ENCODE results near the gene SLC16A12. TPM values are rescaled to one million over a fixed set of nuclear protein-coding genes. Genes with fewer than 3 reads are reported as not detected.

Gene SLC16A12
- polyA plus RNA-seq, 1 donor (not counting 4 experiments of a cell fraction or from before 2014, with no cell fraction given) = 0.10 TPM

DNA sequence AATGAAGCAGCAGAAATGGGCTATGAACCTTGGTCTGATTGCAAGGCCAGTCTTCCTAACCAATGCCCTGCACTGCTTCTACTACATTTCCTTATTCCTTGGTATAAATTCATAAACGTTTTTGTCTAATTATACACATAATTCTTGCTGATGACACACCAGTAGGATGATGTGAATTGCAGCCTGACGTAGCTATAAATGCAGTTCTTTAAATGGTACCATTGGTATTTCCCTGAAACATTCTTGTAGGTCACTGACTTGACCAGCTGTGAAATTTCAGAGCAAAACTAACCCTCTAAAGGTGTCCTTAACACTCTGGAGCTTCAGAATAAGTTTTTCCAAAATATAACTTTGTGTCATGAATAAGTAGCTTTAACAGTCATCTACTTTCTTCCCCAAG lies 70.2 kb downstream of the SLC16A12 start:
- dilution Hi-C loops (cut with MboI; ENCODE audit: extremely low pct_ligation_motif_present, low sequenced_read_pairs) = no loop called here
- Histone ChIP-seq H4K20me1 (ENCODE audit: control insufficient read depth, extremely low read depth, insufficient read depth, low read length) (no peaks in the 10 kb centered on the region), H3K79me2 (ENCODE audit: control insufficient read depth, insufficient read depth, low read length) (no peaks in the 10 kb centered on the region), H3K9ac (ENCODE audit: control insufficient read depth, extremely low read depth, insufficient read depth, low read length) (no peak overlapping the region), H3K27ac (ENCODE audit: control insufficient read depth, insufficient read depth, low read length) (no peak overlapping the region), H3K36me3 (ENCODE audit: control insufficient read depth in 2 of 2, extremely low read depth in 1 of 2, insufficient read depth in 2 of 2, low read length in 2 of 2) (no peaks in the 10 kb centered on the region), H3K27me3 (ENCODE audit: control insufficient read depth, extremely low read depth, insufficient read depth, low read length) (no peaks in the 10 kb centered on the region), H3K9me1 (ENCODE audit: control insufficient read depth, extremely low read depth, insufficient read depth, low read length) (no peaks in the 10 kb centered on the region), H2AFZ (ENCODE audit: control insufficient read depth, low read length) (no peak overlapping the region), H3K4me2 (ENCODE audit: control insufficient read depth, extremely low read depth, insufficient read depth, low read depth, low read length) (no peak overlapping the region), H3K4me3 (ENCODE audit: control insufficient read depth in 2 of 3, extremely low read depth in 1 of 3, insufficient read depth in 2 of 3, low read depth in 1 of 3, low read length in 3 of 3) (no peak overlapping the region), H3K4me1 (ENCODE audit: control insufficient read depth, extremely low read depth, insufficient read depth, low read length) (peaks cover 31% of the 10 kb centered on the region), H3K9me3 (ENCODE audit: control insufficient read depth, low read depth, low read length) (no peaks in the 10 kb centered on the region)
- no peak for DNase-seq (ENCODE audit: low read depth, low spot score)
- no peak for FAIRE-seq
- TF ChIP-seq, protein P1, sequence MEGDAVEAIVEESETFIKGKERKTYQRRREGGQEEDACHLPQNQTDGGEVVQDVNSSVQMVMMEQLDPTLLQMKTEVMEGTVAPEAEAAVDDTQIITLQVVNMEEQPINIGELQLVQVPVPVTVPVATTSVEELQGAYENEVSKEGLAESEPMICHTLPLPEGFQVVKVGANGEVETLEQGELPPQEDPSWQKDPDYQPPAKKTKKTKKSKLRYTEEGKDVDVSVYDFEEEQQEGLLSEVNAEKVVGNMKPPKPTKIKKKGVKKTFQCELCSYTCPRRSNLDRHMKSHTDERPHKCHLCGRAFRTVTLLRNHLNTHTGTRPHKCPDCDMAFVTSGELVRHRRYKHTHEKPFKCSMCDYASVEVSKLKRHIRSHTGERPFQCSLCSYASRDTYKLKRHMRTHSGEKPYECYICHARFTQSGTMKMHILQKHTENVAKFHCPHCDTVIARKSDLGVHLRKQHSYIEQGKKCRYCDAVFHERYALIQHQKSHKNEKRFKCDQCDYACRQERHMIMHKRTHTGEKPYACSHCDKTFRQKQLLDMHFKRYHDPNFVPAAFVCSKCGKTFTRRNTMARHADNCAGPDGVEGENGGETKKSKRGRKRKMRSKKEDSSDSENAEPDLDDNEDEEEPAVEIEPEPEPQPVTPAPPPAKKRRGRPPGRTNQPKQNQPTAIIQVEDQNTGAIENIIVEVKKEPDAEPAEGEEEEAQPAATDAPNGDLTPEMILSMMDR (optimal IDR thresholded peaks at IDR 0.05 in 1 of 3, IDR thresholded peaks at IDR 0.05 in 1 of 3, conservative IDR thresholded peaks at IDR 0.05 in 1 of 3; ENCODE audit: extremely low read depth in 1 of 3, insufficient read depth in 2 of 3, low read length in 3 of 3) = no peak
- TF ChIP-seq EZH2 (IDR thresholded peaks at IDR 0.05; ENCODE audit: low read length) = no peak

- TF ChIP-seq, protein P1 (optimal IDR thresholded peaks at IDR 0.05 in 1 of 3, IDR thresholded peaks at IDR 0.05 in 1 of 3, conservative IDR thresholded peaks at IDR 0.05 in 1 of 3; ENCODE audit: extremely low read depth in 1 of 3, insufficient read depth in 2 of 3, low read length in 3 of 3) = no peak
- TF ChIP-seq EZH2 (IDR thresholded peaks at IDR 0.05; ENCODE audit: low read length) = no peak
- no peak overlapping the region for H3K4me3 ChIP-seq (ENCODE audit: control insufficient read depth in 2 of 3, extremely low read depth in 1 of 3, insufficient read depth in 2 of 3, low read depth in 1 of 3, low read length in 3 of 3)
- no peaks in the 10 kb centered on the region for H3K27me3 ChIP-seq (ENCODE audit: control insufficient read depth, extremely low read depth, insufficient read depth, low read length)
- no peaks in the 10 kb centered on the region for H3K9me1 ChIP-seq (ENCODE audit: control insufficient read depth, extremely low read depth, insufficient read depth, low read length)
- no peak for FAIRE-seq
- peaks cover 23% of the 10 kb centered on the region for H3K4me1 ChIP-seq (ENCODE audit: control insufficient read depth, extremely low read depth, insufficient read depth, low read length)
- no peaks in the 10 kb centered on the region for H3K9me3 ChIP-seq (ENCODE audit: control insufficient read depth, low read depth, low read length)
- H3K4me2 ChIP-seq (ENCODE audit: control insufficient read depth, extremely low read depth, insufficient read depth, low read depth, low read length) = no peak overlapping the region
- H2AFZ ChIP-seq (ENCODE audit: control insufficient read depth, low read length) = no peak overlapping the region
- no peak overlapping the region for H3K27ac ChIP-seq (ENCODE audit: control insufficient read depth, insufficient read depth, low read length)
- dilution Hi-C loops (cut with MboI; ENCODE audit: extremely low pct_ligation_motif_present, low sequenced_read_pairs) = no loop called here
- DNase-seq (ENCODE audit: low read depth, low spot score) = no peak
- no peaks in the 10 kb centered on the region for H3K36me3 ChIP-seq (ENCODE audit: control insufficient read depth in 2 of 2, extremely low read depth in 1 of 2, insufficient read depth in 2 of 2, low read length in 2 of 2)
- no peaks in the 10 kb centered on the region for H3K79me2 ChIP-seq (ENCODE audit: control insufficient read depth, insufficient read depth, low read length)
- no peaks in the 10 kb centered on the region for H4K20me1 ChIP-seq (ENCODE audit: control insufficient read depth, extremely low read depth, insufficient read depth, low read length)
- H3K9ac ChIP-seq (ENCODE audit: control insufficient read depth, extremely low read depth, insufficient read depth, low read length) = no peak overlapping the region
Observed at GRCh38 chr10:89463846-89464537, 71.4 kb downstream of the SLC16A12 start.

All from keratinocyte (primary cell).